NCI-H748 treated with DMSO at 0.1 percent for 48 hours (cell line): ENCODE data around the gene WDR27.

Source experiments
- DNase-seq: peaks from one replicate; lab custom pipeline; 2025; lab: John Stamatoyannopoulos, UW

WDR27 gene

DNA sequence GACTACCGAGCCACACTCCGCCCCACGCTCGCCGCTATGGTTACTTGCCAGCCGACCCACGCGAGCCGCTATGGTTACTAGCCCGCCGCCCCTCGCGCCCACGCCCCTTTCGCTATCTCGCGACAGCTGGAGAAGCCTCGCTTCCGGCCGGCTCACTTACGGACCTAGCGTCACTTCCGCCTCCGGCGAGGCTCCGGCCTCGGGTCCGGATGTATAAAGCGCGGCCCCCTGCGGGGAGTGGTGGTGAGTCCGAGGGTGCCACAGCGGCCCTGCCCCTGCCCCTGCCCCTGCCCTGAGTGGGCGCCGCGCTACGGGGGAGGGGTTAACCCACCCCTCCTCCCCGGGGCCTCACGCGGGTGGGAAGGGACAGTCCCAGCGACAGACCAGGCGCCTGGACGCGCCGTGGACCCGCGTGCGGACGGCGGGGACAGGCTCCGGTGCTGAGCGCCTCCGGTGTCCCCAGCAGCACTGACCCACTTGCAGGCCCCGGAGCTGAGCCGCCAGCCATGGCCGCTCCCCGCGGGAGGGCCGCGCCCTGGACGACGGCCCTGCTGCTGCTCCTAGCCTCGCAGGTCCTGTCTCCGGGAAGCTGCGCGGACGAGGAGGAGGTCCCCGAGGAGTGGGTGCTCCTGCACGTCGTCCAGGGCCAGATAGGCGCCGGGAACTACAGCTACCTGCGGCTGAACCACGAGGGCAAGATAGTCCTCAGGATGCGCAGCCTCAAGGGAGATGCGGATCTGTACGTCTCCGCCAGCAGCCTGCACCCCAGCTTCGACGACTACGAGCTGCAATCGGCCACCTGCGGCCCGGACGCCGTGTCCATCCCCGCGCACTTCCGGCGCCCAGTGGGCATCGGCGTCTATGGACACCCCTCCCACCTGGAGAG is at the start of gene WDR27, which contains the start of gene C6orf120:
Gene WDR27, minus strand, starts transcription at position 76 of the 886 bp plus-strand sequence. CDS start 13,024 bp downstream, outside the sequence.
Gene C6orf120, plus strand, starts transcription at position 173 of the 886 bp plus-strand sequence. Its CDS starts 334 bp downstream, at position 507.
- DNase-seq = peak; percentile 89

DNA sequence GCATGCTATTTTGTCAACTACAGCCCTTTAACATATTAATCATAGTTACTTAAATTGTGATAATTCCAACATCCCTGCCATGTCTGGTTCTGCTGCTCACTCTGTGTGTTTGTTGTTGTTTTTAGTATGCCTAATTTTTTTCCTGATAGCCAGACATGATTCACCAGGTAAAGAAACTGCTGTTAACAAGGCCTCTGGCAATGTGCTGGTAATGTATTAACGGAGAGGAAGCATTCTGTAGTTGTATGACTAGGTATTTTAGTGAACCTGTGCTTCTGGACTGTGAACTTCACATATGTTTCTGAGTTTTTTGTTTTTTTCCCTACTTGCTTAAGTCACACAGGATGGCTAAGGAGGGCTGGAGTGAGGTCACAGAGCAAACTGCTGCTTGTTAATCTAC is 44.7 kb upstream of the WDR27 start:
- no peak for DNase-seq

DNA sequence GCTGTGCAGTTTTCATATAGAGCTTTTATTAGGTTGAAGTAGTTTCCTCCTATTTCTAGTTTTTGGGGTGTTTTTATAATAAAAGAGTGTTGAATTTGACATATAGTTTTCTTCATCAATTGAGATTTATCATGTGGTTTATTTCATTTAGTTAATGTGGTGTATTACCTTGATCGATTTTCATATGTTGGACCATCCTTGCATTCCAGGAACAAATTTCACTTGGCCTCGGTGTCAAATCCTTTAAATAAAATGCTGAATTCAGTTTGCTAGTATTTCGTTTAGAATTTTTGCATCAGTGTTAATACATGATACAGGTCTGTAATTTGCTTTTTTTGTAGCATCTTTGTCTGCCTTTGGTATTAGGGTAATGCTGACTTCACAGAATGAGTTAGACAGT is 43.6 kb upstream of the WDR27 start:
- no peak for DNase-seq

DNA sequence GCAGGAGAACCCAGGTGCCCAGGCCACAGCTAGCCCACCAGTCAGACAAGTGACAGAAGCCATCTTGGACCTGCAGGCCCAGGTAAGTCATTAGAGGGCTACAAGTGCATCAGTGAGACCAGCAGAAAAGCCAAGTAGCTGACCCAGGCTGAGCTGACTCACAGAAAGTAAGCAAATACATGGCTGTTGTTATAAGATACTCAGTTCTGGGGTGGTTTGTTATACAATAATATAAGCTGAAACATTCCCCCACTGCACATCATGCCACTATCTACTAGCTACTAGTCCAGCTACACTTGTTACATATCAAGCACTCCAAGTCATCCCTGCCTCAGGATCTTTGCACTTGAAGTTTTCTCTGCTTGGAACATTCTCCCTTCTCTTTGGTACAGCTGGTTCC is 39.5 kb upstream of the WDR27 start:
- no peak for DNase-seq

DNA sequence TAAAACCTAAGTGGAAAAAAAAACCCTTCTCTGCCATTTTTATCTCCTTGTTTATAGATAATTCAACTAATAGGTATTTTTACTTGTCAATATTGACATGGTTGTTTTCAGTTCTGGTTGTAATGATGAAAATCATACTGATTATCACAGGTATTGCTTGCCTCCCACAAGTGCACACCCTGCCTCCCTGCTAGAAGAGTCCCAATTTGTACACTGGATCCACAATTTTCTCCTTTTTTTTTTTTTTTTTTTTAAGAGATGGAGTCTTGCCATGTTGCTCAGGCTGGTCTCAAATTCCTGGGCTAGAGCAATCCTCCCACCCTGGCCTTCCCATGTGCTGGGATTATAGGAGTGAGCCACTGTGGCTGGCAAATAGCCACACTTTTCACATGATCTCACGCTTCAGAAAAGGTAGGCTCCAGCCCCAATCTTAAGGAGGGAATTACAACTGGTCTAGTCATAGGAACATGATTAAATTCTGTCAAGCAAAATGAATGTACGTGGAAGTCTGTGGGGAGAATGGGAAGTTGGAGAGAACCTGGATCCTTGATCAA is 37.2 kb upstream of the WDR27 start:
- DNase-seq = peak; percentile 60

DNA sequence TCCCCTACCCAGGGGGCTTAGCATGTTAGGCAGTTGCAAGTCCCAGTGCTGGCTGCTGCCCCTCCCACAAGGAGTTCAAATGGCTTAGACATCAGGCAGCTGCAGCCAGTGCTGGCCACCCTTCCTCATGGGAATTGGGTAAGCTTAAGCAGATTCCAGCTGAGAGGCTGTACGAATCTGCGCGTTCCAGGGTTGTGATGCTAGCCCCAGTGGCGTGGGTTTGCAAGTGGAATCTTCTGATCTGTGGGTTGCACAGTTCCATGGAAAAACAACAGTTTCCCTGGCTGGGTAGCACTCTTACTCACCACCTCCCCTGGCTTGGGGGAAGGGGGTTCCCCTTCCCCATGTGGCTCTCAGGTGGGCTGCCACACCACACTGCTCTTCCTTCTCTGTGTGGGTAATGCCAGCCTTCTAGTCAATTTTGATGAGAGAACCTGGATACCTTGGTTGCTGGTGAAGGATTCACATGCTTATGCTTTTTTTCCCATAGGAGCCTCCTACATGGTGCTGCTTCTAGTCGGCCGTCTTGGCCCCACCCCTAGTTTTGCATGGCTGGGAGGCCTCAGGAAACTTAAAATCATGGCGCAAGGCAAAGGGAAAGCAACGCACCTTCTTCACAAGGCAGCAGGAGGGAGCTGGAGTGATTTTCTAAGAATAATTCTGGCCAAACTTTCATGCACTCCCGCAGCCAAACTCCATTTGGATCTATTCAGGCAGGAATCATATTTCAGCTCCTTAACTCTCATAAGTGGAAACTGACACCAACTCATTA is 36.6 kb upstream of the WDR27 start:
- DNase-seq = no peak

DNA sequence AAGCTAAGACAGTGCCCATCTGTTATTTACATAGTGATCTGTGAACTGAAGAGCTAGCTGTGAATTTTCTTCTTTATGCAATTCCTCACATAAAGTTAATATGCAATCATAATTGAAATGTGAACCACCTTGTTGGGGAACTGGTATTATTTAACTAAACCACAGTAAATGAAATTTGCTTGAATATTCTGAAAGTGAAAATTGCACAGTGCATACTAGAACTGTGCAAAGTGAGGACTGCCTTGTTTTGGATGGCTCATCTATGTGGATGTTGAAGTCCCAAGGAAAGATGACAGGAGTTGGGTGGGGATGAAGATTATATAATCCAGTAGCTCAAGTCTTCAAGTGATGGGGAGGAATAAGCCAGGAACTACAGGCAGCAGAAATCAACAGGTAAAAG is 28.1 kb upstream of the WDR27 start:
- no peak for DNase-seq

DNA sequence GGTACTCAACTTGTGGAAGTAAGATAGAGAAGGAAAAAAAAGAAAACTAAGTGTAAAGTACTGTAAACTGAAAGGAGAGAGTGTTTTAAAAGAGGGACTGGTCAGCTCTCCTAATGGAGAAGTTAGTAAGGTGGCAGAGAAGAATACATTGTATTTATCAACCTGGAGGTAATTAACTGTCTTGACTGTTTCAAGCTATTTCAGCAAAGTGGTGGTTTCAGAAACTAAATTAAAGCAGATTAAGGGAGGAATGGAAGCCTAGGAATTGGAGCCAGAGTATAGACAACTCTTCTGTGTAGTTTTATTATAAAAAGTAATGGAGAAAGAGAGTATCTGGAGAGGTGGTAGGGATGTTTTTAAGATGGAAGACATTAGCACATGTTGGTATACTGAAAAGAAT is 25.1 kb upstream of the WDR27 start:
- DNase-seq = no peak

DNA sequence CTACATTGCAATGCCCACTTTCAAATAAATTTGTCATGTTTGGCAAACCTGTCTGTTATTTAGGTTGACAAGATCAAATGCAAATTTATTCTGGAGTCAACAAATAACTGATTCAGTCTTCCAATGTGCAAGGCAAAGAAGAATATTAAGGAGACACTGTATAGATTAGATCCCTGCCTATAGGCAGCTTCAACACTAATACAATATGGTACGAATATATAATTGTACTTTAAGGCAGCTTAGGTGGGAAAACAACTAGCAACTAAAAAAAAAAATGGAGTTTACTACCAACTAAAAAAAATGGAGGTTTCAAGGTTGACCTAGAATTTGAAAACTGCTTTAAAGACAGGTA is 24.2 kb upstream of the WDR27 start:
- DNase-seq = no peak

DNA sequence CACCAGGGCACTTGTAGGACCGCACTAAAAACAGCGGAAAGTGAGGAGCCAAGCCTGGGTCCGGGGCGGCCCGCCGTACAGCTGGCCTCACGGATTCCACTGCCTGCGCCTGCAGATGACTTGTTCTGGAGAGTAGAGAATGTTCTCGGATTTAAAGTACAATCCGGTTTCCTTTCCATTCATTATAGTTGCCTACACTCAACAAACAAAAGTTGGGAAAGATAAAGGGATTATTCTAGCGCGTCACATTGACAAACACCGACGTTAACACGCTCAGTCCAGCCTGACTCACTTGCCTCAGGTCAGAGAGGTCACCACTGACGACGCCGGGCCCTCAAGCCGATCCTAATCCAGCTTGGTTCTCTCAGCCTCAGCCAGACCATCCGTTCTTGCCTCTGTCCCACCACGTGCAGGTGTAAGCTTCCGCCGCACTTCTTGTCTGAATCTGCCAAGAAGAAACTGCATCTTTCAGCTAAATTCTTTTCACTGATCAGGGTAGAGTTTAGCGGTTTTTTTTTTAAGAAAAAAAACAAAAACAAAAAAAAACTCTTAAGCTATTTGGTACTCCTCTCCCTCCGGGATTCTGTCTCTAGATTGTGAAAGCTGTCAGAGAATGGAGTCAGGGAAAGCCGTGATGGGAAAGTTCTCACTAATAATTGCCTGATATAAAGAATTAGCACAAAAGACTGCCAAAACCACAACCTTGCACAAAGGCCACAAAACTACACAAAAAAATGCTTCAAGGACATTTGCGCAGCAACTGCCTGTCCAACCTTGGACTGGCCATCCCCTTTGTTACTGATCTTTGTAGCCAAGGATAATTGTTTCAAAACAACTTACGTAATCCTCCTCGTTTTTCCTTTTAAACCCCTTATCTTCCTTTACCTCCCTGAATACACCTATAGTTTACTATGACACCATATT is 23.6 kb upstream of the WDR27 start:
- DNase-seq = peak; percentile 18

DNA sequence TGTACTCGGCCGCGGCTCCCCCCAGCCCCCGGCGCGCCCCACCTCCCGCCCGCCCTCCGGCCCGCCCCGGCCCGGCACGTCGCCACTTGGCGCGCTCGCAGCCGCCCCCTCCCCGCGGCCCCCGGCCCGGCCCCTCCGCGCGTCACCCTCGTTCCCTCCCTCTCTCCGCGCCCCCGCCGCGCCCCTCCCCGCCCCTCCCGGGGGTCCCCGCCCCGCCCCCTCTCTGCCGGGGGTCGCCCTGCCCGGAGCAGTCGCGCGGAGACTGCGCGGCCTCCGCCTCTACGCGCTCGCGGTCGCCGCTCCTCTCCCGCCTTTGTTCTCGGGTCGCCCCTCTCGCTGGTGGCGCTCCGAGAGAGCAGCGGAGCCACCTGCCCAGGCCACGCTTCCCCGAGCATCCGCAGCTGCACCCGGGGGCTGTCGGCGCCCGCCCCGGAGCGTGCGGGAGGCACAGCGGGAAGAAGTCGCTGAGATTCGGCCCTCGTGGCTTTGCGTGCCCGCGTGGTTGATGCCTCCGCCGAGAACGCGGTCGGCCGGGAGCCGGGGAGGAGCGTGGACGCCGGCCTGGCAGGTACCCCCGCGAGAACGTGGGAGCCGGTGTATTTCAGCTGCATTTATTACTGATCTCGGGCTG is 22.8 kb upstream of the WDR27 start, which contains the start of gene PHF10:
Gene PHF10, minus strand, starts transcription at position 7 of the 631 bp plus-strand sequence. CDS start 569 bp downstream, outside the sequence.
- DNase-seq = peak; percentile 45

DNA sequence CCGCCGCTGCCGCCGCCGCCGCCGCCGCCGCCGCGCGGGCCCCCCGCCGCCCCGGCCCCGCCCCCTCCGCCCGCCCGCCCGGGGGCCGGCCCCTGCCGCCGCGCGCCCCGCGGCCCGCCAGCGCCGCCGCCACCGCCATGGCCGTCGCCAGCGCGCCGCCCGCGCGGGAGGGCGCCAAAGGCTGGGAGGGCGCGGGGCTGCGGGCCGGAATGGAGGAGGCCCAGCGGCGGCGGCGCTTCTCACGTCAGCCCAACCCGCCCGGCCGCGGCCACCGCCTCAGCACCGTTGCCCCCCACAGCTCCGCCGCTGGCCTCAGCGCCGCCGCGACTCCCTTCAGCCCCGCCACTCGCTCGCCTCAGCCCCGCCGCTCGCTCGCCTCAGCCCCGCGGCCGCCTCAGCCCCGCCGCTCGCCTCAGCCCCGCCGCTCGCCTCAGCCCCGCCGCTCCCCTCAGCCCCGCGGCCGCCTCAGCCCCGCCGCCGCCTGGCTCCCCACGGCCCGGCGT is 22.2 kb upstream of the WDR27 start:
- DNase-seq = no peak

DNA sequence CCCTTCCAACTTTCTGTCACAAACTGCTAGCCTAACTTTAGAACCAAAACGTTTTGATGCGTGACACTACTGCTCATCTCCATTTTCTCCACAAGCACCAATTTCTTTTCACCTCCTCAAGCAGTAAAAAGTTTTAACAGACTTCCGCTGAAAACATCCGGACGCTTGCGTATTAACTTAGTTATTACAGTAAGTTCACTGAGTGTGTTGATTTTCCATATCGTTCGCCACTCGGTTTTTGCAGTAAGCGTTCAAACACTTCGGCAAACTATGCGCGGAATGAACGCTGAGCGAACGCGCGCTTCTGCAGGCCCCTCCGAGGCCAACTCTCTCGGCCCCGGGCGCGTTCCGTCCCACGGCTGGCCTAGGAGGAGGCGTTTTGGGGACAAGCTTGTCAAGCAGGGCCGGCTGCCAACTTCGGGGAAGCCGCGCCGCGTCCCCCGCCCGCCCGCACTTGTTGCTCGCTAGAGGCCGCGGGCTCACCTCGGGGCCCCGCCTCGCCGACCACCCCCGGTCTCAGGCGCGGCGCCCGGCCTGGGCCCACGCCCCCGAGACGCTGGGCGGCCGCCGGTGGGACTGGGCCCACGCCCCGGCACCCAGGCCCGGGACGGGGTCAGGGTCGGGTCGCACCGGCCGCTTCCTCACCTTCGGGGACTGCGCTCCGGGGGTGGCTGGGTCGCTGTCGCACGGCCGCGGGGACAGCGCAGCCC is 21.5 kb upstream of the WDR27 start:
- no peak for DNase-seq

DNA sequence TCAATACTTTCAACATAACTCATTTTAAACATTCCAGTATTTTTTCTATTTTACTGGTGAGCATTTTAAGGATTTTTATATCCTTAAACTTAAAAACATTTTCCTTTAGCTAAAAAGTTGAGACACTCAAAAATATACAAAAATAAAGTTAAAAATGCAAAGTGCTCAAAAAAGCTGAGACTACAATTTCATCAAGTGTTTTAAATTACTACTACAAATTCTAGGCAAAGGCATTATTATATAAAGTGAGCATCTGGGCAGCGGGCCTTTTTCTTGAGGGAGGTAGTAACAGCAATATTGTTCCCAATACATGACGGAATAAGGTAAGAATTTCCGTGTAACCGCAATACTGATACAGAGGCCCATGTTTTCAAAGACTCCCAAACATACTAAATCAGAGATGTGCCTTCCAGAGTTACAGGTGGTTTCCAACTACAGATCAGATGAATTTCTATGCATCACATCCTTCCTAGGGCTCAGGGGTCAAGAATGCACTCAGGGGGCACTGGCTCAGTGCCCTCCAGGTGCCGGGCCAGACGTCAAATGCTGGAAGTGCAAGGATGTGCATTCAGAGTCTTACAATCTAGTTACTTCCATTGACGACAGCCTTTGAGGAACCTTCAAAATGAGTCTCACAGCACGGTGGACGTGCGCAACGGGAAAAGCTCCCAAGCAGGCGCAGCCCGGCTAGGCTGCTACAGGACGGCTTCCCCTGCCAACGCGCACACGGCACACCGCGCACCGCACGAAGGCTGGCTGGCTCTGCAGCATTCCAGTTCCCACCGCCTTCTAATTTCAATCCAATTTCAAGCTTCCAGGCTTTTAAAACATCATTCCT is 20.8 kb upstream of the WDR27 start:
- no peak for DNase-seq

DNA sequence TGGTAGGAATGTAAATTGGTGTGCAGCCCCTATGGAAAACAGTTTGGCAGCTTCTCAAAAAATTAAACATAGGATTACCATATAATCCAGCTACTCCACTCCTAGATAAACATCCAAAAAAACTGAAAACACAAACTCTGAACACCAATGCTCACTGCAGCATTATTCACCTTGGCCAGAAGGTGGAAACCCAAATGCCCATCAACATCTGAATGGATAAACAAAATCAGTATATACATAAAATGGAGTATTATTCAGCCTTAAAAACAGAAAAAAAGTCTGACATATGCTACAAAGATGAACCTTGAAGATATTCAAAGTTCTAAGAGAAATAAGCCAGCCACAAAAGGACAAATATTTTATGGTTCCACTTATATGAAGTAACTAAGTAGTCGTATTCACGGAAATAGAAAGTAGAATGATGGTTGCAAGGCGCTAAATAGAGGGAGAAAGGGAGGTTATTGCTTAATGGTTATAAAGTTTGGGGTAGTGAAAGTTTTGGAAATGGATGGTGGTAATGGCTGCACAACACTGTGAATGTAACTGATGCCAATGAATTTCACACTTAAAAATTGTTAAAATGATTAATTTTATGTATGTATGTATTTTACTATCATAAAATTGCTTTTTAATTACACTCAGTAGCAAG is 18.5 kb upstream of the WDR27 start:
- DNase-seq = no peak

DNA sequence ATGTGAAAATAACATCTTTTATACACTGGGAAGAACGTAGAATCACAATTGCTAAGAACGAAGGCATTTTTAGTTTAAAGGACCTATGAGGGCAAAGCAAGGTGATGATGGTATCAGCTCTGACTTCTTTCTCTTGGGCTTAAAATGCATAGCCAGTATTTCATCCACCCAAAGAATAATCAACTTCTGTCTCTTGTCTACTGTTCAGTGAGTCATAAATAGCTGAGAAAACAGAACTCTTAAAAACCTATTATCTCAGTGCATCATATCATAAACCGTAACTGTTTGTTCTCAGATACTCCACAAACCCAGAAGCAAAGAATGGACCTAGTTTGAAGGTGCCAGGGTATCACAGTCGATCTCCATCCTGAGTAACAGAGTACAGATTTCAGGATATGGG is 17.3 kb upstream of the WDR27 start:
- DNase-seq = no peak

DNA sequence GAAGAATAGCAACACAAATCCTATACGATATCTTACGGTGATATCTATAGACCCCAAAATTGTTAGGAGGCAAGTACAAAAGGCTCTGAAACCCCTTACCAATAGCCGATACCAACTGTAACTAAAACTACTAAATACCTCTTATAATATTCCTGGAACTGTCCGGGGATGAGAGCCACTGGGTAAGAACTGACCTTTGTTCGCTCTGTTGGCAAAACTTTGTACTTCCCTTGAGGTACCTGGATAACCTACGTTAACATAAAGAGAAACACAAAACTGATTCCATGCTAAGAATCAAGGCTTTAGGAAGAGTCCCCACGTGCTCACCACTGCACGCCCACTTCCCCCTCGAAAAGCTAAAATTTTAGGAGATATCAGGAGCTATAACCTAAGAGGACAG is 12.8 kb upstream of the WDR27 start:
- DNase-seq = no peak

DNA sequence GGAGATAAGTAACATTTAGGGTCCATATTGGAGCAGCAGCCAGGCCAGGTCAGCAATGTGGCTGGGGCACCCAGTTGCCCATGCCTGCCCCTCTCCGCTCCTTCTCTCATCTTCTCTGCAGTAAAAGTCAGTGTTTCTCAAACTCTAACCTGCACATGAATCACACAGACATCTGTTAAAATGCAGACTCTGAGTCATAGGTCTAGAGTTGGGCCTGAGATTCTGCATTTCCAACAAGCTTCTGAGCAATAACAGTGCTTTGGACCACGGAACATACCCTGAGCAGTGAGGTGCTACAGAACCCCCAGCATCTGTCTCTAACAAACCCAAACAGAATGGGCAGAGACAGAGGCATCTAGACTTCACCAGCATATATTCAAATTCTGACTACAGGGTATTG is 12.3 kb upstream of the WDR27 start:
- no peak for DNase-seq

DNA sequence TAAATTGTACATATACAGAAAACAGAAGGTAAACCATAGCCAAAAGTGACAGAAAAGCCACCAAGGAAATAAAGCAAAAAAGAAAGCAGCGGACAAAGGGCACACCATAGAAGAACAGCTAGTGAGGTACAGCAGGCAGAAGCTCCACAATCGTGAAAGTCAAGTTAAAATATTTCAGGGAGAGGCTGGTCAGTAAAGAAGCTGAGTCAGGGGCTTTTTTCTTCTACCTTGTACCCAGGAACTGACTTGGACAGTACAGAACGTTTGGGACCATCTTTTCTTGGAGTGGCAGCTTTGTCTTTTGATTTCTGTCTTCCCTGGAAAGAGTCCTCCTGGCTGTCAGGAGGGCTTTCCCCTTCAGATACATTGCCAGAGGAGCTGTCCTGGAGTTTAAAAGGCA is 8.2 kb upstream of the WDR27 start:
- no peak for DNase-seq
